GM12878 (cell line): ENCODE data around the gene PRSS36. TPM values are rescaled to one million over a fixed set of nuclear protein-coding genes. Genes with fewer than 3 reads are reported as not detected.

ENCODE experiments used
- ATAC-seq: fragments of 200-7000 bp; cut with Tn5 transposase; 3 replicates; pipeline ENCODE4 v1.9.1; 2020; ENCODE audit warnings: mild to moderate bottlenecking, moderate library complexity
- BruUV-seq: library from RNA; stranded (reverse); fragments of 400-500 nt; replicated peaks from 2 replicates; lab custom pipeline; 2021; lab: Mats Ljungman, UMichigan
- CTCF ChIA-PET: fragments of 300-600 bp; sonication (Branson Sonifier 250); formaldehyde crosslinking; extraction: SDS; loops from one replicate; lab custom pipeline; 2021; ENCODE audit warnings: inconsistent platforms; lab: Yijun Ruan, JAX
- POLR2A ChIA-PET: fragments of 350-600 bp; formaldehyde crosslinking; extraction: SDS; loops from one replicate; lab custom pipeline; 2021; ENCODE audit warnings: inconsistent platforms; lab: Charles Lee
- RAD21 ChIA-PET: fragments of 300-600 bp; sonication (Branson Sonifier 250); formaldehyde crosslinking; loops from one replicate; lab custom pipeline; 2023; ENCODE audit warnings: antibody characterized with exemption; ENCODE audit not compliant: unreplicated experiment; lab: Charles Lee
- SMC1A ChIA-PET: fragments of 300-600 bp; sonication (Branson Sonifier 250); formaldehyde crosslinking; loops from one replicate; lab custom pipeline; 2023; ENCODE audit not compliant: unreplicated experiment, uncharacterized antibody; lab: Charles Lee
- DNase-seq: peaks from one replicate; pipeline ENCODE4 v3.0.0-alpha.2; 2011; ENCODE audit warnings: low read depth, low spot score
- FAIRE-seq: peaks from 3 replicates; lab custom pipeline; 2011; peaks lifted over from hg19 to GRCh38; lab: Jason Lieb, UNC
- H2AFZ ChIP-seq: 2 replicates; pipeline ENCODE4 v1.6.0; 2011; ENCODE audit warnings: low read depth, low read length, control low read depth; ENCODE audit not compliant: control insufficient read depth
- H3K27ac ChIP-seq: 2 replicates; pipeline ENCODE4 v1.5.1; 2011; ENCODE audit warnings: control low read depth; ENCODE audit not compliant: control insufficient read depth, insufficient read depth
- H3K27me3 ChIP-seq, 2 experiments: replicated peaks in 1 of 2; 2 replicates each; pipeline versions ENCODE4 v1.6.0 to v1.6.1; 2011; ENCODE audit warnings: low read length in 1 of 2; ENCODE audit not compliant: control insufficient read depth in 2 of 2, insufficient read depth in 2 of 2
- H3K36me3 ChIP-seq, 2 experiments: 2 replicates each; pipeline ENCODE4 v1.5.1; 2011; ENCODE audit warnings: low read length in 1 of 2; ENCODE audit not compliant: control insufficient read depth in 2 of 2, insufficient read depth in 2 of 2
- H3K4me1 ChIP-seq: 2 replicates; pipeline ENCODE4 v1.6.1; 2011; ENCODE audit warnings: mild to moderate bottlenecking, low read length, moderate library complexity, mixed read lengths; ENCODE audit not compliant: control insufficient read depth, insufficient read depth
- H3K4me2 ChIP-seq: 2 replicates; pipeline ENCODE4 v1.6.0; 2011; ENCODE audit warnings: control low read depth; ENCODE audit not compliant: control insufficient read depth, insufficient read depth
- H3K4me3 ChIP-seq: fragments of 200-600 bp; sonication (generic); 2 replicates; pipeline ENCODE4 v1.5.1; 2016
- H3K79me2 ChIP-seq: 2 replicates; pipeline ENCODE4 v1.6.0; 2011; ENCODE audit warnings: low read length; ENCODE audit not compliant: control insufficient read depth, insufficient read depth
- H3K9ac ChIP-seq: 2 replicates; pipeline ENCODE4 v1.8.0; 2011; ENCODE audit warnings: low read length, control low read depth, mixed read lengths; ENCODE audit not compliant: control insufficient read depth, insufficient read depth
- H3K9me3 ChIP-seq: replicated peaks from 3 replicates; pipeline ENCODE4 v1.5.1; 2011; ENCODE audit warnings: mild to moderate bottlenecking, low read length; ENCODE audit not compliant: control insufficient read depth, insufficient read depth
- H4K20me1 ChIP-seq: 2 replicates; pipeline ENCODE4 v1.6.0; 2011; ENCODE audit not compliant: control insufficient read depth, insufficient read depth
- KDM1A ChIP-seq: fragments of 200-600 bp; sonication (generic); IDR thresholded peaks from 2 replicates; pipeline ENCODE4 v1.6.1; 2016; ENCODE audit warnings: borderline replicate concordance
- MTA2 ChIP-seq: fragments of 450-650 bp; IDR thresholded peaks from 2 replicates; pipeline ENCODE4 v1.6.1; 2016; ENCODE audit warnings: low read depth, mild to moderate bottlenecking, moderate library complexity
- POLR2A ChIP-seq: IDR thresholded peaks from 2 replicates; pipeline ENCODE4 v1.6.1; 2011; ENCODE audit warnings: low read depth, mild to moderate bottlenecking, low read length
- WGBS: methylation state at CpG from one replicate; pipeline ENCODE4 v1.1.6; 2016; ENCODE audit warnings: low lambda C conversion rate; ENCODE audit not compliant: insufficient replicate concordance, insufficient coverage; ENCODE audit errors: missing lambda C conversion rate; 5-methylcytosine and 5-hydroxymethylcytosine counted together
- in situ Hi-C: fragments of 300-500 bp; cut with MboI; formaldehyde crosslinking; loops from 9 replicates; pipeline ENCODE4 v1.14.3; 2018; ENCODE audit warnings: mixed read lengths
- intact Hi-C: fragments of 100-400 bp; cut with micrococcal nuclease; formaldehyde crosslinking; loops from one replicate; pipeline ENCODE4 v1.14.2; 2022; ENCODE audit not compliant: unreplicated experiment
- polyA plus RNA-seq, 11 experiments: library from polyadenylated mRNA; depleted of rRNA in 4 of 11; unstranded in 6 of 11; stranded (reverse) in 5 of 11; fragments of >200 nt; fragmentation: Nextera tagmentation in 4 of 11; fragmentation: Illumina TruSeq in 1 of 11; extraction: Ambion mirVana in 4 of 11; extraction: Trizol in 1 of 11; gene quantifications; 1 replicate in 1 of 11; 2 replicates in 10 of 11; pipeline versions ENCODE4 v1.2.1 to v1.2.3, GENCODE V29; 2011 to 2016; ENCODE audit warnings: inconsistent platforms in 2 of 11, missing spikeins in 2 of 11, low read depth in 1 of 11
- total RNA-seq, 4 experiments: library from RNA; depleted of rRNA in 3 of 4; stranded (reverse); fragments of >200 nt in 3 of 4; fragmentation: Illumina TruSeq in 1 of 4; extraction: Trizol in 1 of 4; gene quantifications; 2 replicates each; pipeline versions ENCODE4 v1.2.1 to v1.2.3, GENCODE V29; 2013 to 2021
- TF ChIP-seq, protein P1 (sequence below): IDR thresholded peaks from 2 replicates; pipeline ENCODE4 v1.6.1; 2012; ENCODE audit warnings: low read depth, low read length, improper control_type of control experiment
- TF ChIP-seq, protein P2 (sequence below): fragments of 150-350 bp; IDR thresholded peaks from 2 replicates; pipeline ENCODE4 v1.6.1; 2016; ENCODE audit warnings: low read depth, low read length

Gene PRSS36
- total and polyA plus RNA-seq, 10 of the 15 experiments (the other 5 are each of a cell fraction or from before 2014, with no cell fraction given), result 0.11 to 1.1 (median 0.17) TPM; not detected in 3

DNA sequence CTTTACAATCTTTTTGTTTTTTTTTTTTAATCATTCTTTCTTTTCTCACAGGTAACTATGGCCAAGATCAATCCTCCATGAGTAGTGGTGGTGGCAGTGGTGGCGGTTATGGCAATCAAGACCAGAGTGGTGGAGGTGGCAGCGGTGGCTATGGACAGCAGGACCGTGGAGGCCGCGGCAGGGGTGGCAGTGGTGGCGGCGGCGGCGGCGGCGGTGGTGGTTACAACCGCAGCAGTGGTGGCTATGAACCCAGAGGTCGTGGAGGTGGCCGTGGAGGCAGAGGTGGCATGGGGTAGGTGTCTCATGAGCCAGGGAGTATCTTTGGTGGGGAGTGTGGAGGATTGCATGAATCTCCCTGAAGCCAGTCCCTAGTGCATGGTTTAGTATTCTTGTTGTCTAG, 35.0 kb upstream of the PRSS36 start:
- Histone ChIP-seq H3K9me3 (no peaks in the 10 kb centered on the region), H3K27me3 (no peaks in the 10 kb centered on the region), H2AFZ (no peak overlapping the region), H3K4me3 (no peak overlapping the region), H3K4me1 (no peaks in the 10 kb centered on the region; the same call in 1 of the 2 replicates), H3K9ac (no peak overlapping the region), H3K79me2 (peaks cover 85% of the 10 kb centered on the region), H3K4me2 (no peak overlapping the region), H3K27ac (no peak overlapping the region), H4K20me1 (peaks cover 26% of the 10 kb centered on the region), H3K36me3 (peaks cover 31 to 56% of the 10 kb centered on the region in 2 experiments)
- FAIRE-seq (no peak), DNase-seq (no peak), ATAC-seq (no peak)
- WGBS, result 97% methylated on average over 14 of the region's 14 CpGs
- CTCF ChIA-PET, result interaction anchor here (0.7 to 1.1 kb wide), 5 partner anchors 41 to 180 kb away, joined by 3 to 4 read pairs (median 3); no protein-coding TSS in a partner anchor
- intact Hi-C loops, result loop anchor here (5.0 to 10.0 kb wide), 2 partner anchors 188 to 690 kb away; partner anchors contain the start of gene ZNF267
- BruUV-seq, result no TSS peak
- SMC1A ChIA-PET, result interaction anchor here (0.8 to 1.2 kb wide), 2 partner anchors 39 to 274 kb away, joined by 3 read pairs; partner anchors contain the start of gene ARMC5
- RAD21 ChIA-PET, result interaction anchor here (2.1 kb wide), 1 partner anchor 17 kb away, joined by 8 read pairs; the partner anchor contains the start of gene PYCARD
- POLR2A ChIA-PET, result interaction anchor here (0.6 to 1.8 kb wide), 5 partner anchors 8 to 24 kb away, joined by 3 to 12 read pairs (median 5); partner anchors contain the start of gene PYCARD
- TF ChIP-seq POLR2A (peak; percentile 49), MTA2 (no peak)
- in situ Hi-C loops, result no loop called here

DNA sequence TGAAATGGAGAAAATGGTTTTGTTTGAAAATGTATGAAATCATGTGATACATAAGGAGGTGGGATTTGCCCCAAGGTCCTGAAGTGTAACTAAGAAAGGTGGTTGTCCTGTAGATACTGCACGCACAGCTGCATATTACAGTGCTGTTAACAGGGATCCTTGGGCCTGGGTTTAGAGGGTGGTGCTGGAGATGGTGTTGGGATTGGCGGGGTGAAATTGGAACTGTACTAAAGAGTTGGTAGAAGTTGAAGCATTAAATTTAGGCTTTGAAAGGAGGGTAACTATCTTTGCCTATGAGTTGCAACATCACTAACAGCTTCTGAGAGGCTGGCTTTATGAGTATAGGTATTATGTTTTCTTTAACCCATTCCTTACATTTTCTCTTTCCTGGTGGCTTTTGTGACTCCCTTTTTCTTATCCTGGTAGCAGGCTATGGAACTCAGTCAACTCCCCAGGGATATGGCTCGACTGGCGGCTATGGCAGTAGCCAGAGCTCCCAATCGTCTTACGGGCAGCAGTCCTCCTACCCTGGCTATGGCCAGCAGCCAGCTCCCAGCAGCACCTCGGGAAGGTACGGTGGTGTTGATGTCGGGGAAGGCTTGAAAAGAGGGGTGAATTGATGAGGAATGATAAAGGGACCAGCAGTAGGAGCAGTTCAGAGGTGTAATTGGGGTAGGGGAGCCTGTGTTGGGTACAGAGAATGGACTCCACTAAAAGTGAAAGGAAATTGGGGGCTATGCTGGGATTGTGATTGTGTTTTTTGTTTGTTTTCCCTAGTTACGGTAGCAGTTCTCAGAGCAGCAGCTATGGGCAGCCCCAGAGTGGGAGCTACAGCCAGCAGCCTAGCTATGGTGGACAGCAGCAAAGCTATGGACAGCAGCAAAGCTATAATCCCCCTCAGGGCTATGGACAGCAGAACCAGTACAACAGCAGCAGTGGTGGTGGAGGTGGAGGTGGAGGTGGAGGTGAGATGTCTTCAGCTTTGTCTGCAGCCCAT, 33.9 kb upstream of the PRSS36 start:
- Histone ChIP-seq H3K79me2 (peaks cover 83% of the 10 kb centered on the region), H3K9ac (peak overlapping the region; percentile 91; the same call in 1 of the 2 replicates), H2AFZ (no peak overlapping the region), H3K4me2 (peak overlapping the region; percentile 87), H3K4me3 (peak overlapping the region; percentile 87), H4K20me1 (peaks cover 26% of the 10 kb centered on the region), H3K4me1 (peaks cover 7% of the 10 kb centered on the region), H3K27me3 (no peaks in the 10 kb centered on the region), H3K27ac (no peak overlapping the region), H3K36me3 (peaks cover 25 to 47% of the 10 kb centered on the region in 2 experiments), H3K9me3 (no peaks in the 10 kb centered on the region)
- DNase-seq, result no peak
- POLR2A ChIA-PET, result interaction anchor here (0.5 to 2.2 kb wide), 10 partner anchors 9 to 83 kb away, joined by 3 to 12 read pairs (median 3); partner anchors contain the start of genes PYCARD and TRIM72
- no peak for FAIRE-seq
- SMC1A ChIA-PET, result interaction anchor here (1.0 to 1.8 kb wide), 4 partner anchors 38 to 202 kb away, joined by 3 to 4 read pairs (median 3); no protein-coding TSS in a partner anchor
- in situ Hi-C loops, result no loop called here
- RAD21 ChIA-PET, result interaction anchor here (1.3 to 2.1 kb wide), 3 partner anchors 19 to 66 kb away, joined by 3 to 8 read pairs (median 4); partner anchors contain the start of genes KAT8 and PYCARD
- CTCF ChIA-PET, result interaction anchor here (0.7 to 2.2 kb wide), 6 partner anchors 42 to 260 kb away, joined by 3 to 4 read pairs (median 3); no protein-coding TSS in a partner anchor
- BruUV-seq, result TSS peak; percentile 48
- ATAC-seq, result no peak
- intact Hi-C loops, result loop anchor here (5.0 to 10.0 kb wide), 2 partner anchors 186 to 691 kb away; partner anchors contain the start of gene ZNF267
- WGBS, result 79% methylated on average over 10 of the region's 10 CpGs
- TF ChIP-seq, protein P1, sequence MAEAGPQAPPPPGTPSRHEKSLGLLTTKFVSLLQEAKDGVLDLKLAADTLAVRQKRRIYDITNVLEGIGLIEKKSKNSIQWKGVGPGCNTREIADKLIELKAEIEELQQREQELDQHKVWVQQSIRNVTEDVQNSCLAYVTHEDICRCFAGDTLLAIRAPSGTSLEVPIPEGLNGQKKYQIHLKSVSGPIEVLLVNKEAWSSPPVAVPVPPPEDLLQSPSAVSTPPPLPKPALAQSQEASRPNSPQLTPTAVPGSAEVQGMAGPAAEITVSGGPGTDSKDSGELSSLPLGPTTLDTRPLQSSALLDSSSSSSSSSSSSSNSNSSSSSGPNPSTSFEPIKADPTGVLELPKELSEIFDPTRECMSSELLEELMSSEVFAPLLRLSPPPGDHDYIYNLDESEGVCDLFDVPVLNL, result no peak
- TF ChIP-seq, protein P2, sequence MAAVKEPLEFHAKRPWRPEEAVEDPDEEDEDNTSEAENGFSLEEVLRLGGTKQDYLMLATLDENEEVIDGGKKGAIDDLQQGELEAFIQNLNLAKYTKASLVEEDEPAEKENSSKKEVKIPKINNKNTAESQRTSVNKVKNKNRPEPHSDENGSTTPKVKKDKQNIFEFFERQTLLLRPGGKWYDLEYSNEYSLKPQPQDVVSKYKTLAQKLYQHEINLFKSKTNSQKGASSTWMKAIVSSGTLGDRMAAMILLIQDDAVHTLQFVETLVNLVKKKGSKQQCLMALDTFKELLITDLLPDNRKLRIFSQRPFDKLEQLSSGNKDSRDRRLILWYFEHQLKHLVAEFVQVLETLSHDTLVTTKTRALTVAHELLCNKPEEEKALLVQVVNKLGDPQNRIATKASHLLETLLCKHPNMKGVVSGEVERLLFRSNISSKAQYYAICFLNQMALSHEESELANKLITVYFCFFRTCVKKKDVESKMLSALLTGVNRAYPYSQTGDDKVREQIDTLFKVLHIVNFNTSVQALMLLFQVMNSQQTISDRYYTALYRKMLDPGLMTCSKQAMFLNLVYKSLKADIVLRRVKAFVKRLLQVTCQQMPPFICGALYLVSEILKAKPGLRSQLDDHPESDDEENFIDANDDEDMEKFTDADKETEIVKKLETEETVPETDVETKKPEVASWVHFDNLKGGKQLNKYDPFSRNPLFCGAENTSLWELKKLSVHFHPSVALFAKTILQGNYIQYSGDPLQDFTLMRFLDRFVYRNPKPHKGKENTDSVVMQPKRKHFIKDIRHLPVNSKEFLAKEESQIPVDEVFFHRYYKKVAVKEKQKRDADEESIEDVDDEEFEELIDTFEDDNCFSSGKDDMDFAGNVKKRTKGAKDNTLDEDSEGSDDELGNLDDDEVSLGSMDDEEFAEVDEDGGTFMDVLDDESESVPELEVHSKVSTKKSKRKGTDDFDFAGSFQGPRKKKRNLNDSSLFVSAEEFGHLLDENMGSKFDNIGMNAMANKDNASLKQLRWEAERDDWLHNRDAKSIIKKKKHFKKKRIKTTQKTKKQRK, result no peak
- no peak for TF ChIP-seq KDM1A
